Measurements from ENCODE around the gene GPR119.
"Not testable (repeated sequence)": the region's sequence is repeated elsewhere in the genome, so short reads cannot be mapped to it uniquely, and the experiment has no call there.

GPR119 gene

GRCh38 chrX:130338869-130339268, 46.6 kb downstream of the GPR119 start:
- not testable (repeated sequence) for DNase-seq

- DNase-seq: no peak
Measured at GRCh38 chrX:130336531-130336930, 48.9 kb downstream of the GPR119 start.

Measured in NCI-H69 (cell line).